EH (cell line): ENCODE measurements around the gene C2orf72.
"Not testable (repeated sequence)": the region's sequence is repeated elsewhere in the genome, so short reads cannot be mapped to it uniquely, and the experiment has no call there.

ENCODE experiments used
- DNase-seq: peaks from one replicate; pipeline ENCODE4 v3.0.0-alpha.2; 2015; ENCODE audit warnings: low read depth

C2orf72 gene

DNA sequence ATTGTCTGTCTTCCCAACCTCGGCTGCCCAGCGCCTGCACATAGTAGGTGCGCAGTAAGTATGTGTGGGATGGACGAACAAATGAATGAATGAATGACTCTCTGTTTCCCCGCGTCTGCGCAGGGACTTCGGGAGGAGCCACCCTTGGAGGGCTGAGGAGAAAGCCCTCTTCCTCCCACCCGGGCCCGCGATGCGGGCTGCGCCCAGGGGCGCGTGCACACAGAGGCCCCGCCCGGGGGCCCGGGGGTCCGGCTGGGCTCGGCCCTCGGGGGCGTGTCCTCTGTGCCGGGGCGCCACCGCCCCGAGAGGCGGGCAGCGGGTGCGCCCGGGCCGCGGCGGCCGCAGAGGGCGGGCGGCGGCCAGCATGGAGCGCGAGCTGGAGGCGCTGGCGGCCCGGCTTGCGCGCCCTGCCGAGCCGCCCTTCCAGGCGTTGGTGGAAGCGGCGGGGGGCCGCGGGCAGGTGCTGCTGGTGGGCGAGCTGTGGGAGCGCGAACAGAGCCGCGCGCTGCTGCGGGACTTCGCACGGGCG is at the start of gene C2orf72:
C2orf72 (plus strand) TSS at position 322 of the 529 bp plus-strand sequence; CDS start at position 365, 43 bp downstream.
- no peak for DNase-seq

DNA sequence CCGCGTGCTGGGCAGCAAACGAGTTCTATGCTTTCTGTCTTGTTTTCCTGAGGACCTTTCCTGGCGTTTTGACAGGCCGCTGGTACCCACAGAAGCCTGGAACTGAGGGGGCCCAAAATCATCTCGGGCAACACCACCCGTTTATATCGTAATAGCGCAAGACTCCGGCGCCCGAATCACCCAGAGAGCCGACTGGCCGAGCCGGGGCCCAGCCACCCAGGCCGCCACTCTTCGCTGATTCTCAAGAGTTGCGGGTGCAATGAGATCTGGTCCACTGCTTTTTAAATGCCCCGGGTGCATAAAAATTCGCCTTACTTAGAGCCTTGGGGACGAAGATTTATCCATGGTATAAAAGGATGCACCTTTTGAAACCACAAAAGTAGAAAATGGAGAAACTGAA is 47.6 kb upstream of the C2orf72 start:
- no peak for DNase-seq

DNA sequence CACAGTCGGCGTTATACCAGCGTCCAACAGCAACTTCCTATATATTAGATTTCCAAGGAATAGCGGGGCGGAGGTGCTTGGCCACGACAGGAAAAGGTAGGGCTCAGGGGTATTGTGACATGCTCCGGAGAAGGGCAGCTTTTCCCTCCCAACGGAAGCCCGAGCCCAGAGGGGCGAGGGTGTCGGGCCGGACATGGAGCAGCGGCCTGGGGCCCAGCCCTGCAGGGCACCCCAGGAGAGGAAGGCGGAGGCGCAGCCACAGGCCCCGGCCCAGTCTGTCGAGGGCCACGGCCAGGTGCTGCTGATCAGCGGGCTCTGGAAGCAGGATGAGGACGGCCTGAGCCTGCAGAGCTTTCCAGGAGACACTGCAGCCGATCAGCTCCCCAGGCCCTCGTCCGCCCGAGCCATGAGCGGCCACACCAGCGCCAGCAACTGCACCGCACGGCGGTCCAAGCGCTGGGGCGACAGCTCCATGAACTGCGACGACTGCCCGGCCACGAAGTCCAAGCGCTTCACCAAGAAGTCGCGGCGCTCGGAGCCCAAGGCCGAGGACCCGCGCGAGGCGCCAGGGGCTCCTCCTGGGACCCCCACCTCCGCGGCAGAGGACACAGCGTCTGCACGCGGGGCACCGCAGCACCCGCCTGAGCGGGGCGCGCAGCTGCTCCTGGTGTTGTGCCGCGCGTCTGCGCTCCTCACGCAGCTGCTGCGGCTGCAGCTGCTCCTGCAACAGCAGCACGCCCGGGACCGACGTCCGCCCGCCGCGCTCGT is 47.0 kb upstream of the C2orf72 start:
- DNase-seq = no peak

DNA sequence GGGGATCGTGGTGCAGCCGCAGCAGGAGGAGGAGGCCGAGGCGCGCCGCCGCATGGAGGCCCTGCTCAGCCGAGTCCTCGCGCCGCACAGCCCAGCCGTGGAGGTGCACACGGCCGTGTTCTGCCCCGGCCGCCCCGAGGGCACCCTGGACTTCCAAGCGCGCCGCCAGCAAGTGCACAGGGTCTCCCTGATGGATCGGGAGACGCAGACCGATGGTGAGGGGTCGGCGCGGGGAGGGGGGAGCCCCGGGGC is 46.5 kb upstream of the C2orf72 start:
- DNase-seq = no peak

DNA sequence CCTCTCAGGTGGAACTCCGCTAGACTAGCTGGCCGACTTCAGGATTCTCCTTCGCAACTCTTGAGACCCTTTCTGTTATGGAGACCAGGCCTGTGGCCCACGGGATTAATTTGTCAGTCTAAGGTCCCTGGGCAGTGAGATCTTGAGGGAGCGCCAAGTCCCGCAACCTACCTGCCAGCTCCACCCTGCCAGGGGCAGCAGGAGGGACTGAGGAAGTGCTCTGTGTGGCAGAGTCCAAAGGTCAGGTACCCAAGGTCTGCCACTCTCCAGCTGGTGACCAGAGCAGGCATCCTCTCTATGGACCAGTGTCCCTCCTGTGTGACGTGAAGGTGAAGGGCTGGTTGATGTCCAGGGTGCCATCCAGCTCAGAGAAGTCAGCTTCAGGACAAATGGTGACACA is 45.7 kb upstream of the C2orf72 start:
- no peak for DNase-seq

DNA sequence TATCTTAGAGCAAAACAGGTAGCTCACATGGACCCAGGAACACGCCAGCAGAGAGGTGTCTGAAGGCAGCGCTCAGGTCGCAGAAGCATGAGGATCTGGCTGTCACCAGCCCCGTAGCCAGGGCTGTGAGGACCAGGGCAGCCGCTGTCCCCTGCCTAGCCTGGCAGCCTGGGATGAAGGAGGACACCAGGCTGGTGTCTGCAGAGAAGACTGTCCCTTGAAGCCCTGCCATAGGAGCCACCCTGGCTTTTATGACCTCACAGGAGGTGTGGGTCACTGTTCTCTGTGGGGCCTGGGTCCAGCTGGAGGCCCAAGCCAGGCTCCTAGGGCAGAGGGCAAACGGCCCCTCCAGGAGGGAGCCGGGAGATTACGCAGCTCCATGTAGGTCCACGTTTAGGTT is 41.5 kb upstream of the C2orf72 start, which contains the start of gene SPATA3:
SPATA3 (plus strand) TSS at position 301 of the 400 bp plus-strand sequence. CDS start 113 bp downstream, outside the sequence.
- DNase-seq = no peak

DNA sequence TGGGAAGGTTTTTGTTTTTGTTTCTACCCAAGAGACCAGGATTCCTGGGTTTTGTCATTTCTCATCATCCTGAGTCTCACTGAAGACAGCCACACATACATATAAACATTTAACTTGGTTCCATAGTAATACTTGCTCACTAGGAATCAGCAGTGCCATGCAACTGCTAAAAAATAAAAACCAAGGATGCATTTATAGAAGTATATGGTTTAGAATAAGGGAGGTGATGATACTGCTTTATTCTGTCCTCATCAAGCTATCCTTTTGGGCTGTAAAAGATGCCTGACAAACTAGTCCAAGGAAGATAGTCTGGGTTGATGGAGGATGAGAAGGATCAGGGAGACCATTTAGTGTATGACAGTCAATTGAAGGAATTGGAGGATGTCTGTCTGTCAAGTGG is 40.7 kb upstream of the C2orf72 start:
- DNase-seq = no peak

DNA sequence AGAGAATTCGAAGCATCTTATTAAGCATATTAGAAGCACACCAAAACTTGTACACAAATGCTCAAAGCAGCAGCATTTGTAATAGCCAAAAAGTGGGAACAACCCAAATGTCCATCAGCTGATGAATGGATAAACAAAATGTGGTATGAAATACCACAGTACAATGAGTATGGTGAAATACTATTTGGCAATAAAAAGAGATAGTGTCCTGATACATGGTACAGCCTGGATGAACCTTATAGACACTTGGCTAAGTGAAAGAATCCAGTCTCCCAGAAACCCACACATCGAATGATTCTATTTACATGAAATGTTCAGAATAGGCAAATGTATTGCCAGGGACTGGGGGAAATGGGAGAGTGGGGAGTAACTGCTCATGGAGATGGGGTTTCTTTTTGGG is 38.4 kb upstream of the C2orf72 start:
- DNase-seq = no peak

DNA sequence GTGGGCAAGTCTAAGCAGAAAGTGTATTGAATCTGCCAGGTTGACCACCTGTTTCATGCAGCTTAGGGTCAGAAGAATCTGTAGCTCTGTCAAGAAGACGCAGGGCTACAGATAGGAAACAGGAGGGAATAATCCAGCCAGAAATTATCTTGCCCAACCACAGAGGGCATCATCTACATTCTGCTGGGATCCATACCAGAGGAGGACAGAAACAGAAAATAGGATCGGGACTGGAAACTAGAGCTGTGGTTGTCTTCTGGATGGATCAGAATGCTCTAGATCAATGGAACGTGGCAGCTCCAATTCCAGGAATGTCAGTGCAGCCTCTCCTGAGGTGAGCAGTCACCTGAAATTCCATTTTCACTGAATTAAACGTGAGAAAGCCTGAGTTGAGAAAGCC is 37.8 kb upstream of the C2orf72 start:
- no peak for DNase-seq

DNA sequence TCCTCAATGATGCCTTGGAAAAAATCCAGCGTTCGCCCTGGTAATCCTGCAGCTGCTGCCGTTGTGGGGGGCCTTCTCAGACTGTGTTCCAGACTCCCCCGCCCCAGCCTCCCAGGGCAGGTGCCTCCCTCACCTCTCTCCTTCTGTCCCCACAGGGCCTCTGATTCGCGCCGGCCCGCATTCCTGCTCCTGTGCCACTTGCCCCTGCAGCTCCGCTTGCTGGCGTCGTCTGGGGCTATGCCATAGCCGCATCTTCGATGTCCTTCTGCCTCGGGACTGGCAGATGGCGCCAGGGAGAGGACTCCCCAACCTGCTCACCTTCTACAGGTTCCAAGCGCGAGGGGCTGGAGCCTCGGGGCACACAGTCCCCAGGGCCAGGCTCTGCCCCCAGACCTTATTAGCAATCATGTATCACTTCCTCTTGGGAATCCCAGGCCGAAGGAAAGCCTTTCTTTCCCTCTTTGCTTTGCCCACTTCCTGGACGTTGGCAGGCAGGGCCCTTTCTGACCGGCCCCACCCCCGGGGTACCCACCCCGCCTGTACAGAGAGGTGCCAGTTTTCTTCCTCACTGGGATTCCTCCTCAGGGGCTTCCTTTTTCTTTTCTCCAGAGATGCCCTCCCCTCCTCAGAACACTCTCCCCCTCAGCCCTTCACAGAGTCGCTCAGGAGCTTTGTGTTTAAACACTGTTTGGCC is 37.0 kb upstream of the C2orf72 start:
- no peak for DNase-seq

DNA sequence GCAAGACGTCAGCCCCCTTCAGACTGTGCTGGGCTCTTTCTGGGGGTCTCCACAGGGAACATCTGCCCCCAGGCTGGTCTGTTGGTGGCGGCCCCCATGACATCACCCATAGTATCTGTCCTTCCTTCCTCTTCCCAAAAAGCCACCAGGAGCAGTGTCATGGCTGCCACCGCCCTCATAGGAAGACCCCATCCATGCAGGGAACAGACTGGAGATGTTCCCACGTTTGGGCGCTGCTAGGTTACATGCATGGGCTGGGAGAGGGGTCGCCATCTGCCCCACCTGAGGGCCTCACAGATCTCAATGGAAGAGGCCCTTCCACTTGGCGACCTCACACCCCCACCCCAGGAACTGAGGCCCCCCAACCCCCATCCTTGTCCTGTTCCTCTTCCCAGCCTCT is 36.3 kb upstream of the C2orf72 start:
- no peak for DNase-seq

DNA sequence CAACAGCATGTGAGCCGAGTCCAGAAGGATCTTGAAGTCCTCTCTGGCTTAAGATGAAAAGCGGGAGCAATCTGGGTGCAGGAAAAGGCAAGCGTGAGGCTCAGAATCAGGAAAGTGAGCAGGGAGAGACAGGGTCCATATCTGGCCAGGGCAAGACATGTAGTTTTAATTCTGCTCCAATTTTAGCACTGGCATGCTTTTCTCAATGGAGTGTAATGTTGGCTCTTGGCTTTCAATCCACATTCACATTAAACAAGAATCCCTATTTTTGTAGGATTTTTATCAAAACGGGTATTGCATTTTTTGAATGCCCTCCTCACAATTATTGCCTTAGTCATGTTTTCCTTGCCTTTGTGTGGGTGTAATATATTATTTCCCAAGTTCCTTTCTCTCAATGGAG is 35.4 kb upstream of the C2orf72 start:
- no peak for DNase-seq

DNA sequence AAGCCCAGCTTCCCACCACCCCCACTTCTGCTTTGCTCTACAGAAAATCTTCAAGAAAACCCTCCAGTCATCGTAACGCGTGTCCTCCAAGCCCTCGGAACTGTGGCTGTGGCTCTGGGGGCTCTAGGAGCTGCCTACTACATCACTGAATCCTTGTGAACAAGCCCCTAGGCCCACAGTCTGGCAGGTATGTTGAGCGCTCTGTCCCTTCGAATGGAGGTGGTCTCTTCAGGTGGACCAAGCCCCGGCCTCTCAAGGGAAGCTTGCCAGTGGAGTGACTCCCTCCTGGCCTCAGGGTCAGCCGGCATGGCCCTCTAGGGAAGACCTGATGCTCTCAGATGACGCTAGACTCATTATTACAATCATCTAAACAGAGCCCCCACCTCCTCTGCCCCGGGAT is 34.7 kb upstream of the C2orf72 start:
- DNase-seq = no peak

DNA sequence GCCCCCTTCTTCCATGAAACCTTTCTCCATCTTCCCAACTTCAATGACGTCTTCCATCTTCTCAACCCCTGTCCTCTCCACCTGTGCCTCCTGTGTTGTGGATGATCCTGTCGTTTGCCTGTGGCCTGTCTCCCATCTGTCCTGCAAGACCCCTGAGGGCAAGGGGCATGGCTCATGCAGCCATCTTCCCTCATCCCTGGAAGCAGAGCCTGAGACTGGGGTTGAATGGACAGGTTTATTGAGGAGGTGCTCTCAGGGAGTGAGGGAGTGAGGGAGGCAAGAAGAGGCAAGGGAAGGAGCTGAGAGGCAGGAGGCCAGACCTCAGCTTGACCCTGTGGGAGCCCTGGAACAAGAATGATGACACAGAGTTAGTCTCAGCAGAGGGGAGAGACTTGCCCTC is 34.1 kb upstream of the C2orf72 start:
- no peak for DNase-seq

DNA sequence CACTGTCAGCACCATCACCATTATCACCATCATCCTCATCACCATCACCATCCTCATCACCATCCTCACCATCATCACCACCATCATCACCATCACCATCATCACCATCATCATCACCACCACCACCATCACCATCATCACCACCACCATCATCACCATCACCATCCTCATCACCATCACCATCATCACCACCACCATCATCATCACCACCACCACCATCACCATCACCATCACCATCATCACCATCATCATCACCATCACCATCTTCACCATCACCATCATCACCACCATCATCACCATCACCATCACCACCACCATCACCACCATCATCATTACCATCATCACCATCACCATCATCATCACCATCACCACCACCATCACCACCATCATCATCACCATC is 32.4 kb upstream of the C2orf72 start:
- not testable (repeated sequence) for DNase-seq

DNA sequence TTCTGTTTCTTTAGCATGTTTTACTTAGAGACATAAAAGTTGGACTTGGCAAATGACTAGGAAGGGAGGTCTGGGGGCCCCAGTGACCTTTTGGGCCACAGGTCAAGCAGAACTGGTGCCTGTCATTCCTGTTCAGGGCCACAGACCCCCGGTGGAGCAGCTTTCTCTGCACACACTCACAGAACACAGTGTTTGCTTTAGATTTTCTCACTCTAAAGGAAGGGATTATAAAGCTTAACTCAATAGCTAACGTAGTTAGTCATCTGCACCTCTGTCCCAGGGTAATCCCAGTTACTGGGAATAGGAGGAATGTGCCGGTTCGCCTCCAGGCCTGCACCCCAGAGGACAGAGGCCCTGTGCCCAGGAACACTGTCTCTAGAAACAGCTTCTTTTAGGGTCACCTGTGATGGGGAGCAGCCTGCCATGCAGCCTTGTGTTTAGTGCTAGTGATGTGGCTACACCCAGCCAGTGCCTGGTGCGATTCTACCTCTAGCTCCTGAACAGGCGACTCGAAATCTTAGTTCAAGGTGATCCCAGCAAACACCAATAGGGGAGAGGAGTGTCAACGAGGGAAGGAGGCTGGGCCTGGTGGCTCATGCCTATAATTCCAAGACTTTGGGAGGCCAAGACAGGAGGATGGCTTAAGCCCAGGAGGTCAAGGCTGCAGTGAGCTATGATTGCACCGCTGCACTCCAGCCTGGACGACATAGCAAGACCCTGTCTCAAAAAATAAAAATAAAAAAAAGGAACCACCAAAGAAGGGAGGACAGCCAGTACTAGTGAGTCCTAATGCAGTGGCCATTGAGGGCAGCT is 29.8 kb upstream of the C2orf72 start:
- DNase-seq = no peak

DNA sequence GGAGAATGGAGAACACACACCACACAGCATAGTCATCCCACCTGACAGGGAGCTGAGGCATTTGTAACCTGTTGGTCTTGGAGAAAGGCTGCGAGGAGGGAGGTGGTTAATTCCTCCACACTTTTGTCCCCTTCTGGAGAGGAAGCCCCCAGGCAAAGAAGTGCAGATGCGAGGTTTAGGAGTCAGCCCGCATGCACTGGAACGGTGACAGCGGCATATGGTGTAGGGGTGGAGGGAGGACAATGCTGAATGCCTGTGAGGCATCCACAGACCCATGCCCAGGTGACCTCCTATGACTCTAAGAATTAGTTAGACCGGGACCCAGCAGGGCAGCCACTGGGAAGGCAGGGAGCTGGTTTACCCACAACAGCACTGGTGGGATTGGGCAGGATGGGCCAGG is 29.2 kb upstream of the C2orf72 start:
- DNase-seq = no peak

DNA sequence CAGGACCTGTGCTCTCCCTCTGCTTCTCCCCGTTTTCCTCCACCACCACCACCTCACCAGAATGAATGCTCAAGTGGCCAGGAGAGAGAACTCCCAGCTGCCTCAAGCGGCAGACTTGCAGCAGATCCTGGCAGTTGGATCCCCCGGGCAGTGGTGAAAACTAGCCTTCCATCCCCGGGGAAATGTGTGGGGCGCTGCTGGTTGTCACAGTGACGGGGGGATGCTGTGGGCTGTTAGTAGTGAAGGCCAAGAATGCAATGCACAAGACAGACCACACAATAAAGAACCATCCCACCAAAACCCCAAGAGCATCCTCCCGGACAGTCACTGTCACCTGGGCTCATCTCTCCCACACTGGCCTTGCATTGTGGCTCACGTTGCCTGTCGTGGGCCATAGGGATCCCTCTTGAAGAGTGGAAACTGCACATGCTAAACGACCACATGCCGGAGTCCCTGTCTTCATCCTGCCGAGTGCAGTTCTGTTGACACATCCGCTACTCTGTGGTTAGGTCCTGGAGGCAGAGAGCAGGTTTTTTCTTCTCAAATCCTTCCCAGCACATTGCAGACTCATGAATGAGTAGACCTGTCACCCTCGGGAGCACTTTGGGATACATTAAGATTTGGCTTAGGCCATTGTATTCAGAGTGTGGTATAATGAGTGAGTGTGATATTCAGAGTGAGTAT is 27.9 kb upstream of the C2orf72 start:
- no peak for DNase-seq

DNA sequence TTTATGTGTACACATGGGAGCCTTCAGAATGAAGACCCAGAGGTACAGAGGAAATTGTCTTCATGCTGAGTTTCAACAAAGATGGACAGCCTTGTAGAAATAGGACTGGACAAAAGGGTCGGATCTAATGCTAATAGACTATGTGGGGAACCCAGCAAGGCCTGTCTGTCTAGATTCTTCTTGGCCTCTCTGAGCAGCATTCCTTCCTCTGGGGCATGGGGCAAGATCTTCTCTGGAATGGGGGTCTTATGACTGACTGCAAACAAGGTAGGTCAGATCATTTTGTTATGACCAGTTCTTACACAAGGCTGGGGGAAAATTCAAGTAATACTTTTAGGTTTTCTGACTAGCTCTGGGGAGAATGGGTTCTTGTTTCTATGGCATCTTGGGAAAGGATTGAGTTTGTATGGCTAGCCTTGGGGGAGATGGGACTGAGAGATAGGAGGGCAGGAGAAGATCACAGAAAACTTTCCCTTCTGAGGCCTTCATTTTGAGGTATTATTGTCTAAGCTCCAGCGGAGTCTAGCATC is 27.1 kb upstream of the C2orf72 start:
- DNase-seq = no peak

DNA sequence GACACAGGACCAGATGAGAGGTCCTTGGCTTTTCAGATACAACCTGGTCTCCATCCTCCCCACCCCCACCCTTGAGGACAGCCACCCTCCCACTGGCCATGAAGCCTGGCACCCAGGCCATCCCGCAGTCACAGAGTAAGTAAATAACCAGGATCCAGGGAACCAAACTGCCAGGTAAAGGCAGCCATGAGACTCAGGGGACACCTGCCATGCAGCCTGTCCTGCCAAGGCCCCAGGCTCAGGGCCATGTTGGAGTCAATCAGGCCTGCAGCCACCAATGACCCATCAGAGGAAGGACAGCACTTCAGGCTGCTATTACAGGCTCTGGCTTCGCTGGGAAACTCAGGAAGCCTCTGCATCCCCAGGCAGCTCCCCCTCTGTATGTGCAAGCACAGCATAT is 25.8 kb upstream of the C2orf72 start:
- no peak for DNase-seq

DNA sequence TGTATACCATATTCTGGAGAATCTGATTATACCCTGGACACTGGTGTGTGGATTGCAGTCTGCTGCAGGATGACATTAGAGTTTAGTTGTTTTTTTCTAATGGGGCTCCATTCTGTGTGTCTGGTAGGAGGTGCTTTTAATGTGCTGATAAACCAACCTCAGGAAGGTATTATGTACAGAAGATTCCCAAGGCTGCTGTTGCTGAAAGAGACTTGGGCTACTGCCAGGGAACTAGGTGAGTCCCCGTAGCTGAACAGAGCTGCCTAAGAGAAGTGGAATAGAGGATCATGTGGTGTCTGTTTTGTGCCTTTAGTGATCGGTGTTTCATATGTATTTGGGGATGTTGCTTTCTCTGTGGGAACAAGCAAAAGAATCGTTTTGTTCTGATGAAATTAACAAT is 24.9 kb upstream of the C2orf72 start:
- no peak for DNase-seq

DNA sequence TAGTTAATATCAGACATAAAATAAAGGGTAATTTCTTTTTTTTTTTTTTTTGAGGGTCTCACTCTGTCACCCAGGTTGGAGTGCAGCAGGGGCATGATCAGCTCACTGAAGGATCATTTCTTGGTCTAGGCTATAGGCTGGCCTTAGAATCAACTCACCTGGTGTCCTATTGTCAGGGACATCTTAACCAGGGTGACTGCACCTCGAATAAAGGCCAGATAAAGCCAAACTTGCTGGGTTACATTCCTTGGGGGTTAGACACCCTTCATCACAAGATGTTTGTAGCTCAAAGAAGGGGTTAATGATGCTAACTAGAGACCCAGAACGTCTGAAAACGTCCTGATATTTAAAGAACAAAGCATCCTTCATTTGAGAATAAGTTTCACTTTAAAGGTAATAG is 23.5 kb upstream of the C2orf72 start:
- DNase-seq = no peak
